Right ventricle myocardium inferior (tissue), 1 donor: Measurements from ENCODE around the gene ADAMTSL1. TPM values are rescaled to one million over a fixed set of nuclear protein-coding genes. Genes with fewer than 3 reads are reported as not detected.
A peak's percentile ranks its signal among the peaks of the same experiment; 100 is the strongest.

Experiments
- ATAC-seq: fragments of 200-7000 bp; cut with Tn5 transposase; one replicate; pipeline ENCODE4 v1.9.1; 2020; ENCODE audit warnings: mild to moderate bottlenecking, moderate library complexity
- DNase-seq: peaks from one replicate; pipeline ENCODE4 v3.0.0; 2021; ENCODE audit errors: missing footprints
- intact Hi-C: fragments of 100-400 bp; cut with DNase I; formaldehyde crosslinking; loops from one replicate; pipeline ENCODE4 v1.11.0; 2022
- total RNA-seq: library from RNA; stranded (reverse); fragmentation: NEBNext Ultra II Directional; extraction: Animal tissue kit (Norgen Biotek cat#: 25700); gene quantifications from one replicate; pipeline ENCODE4 v1.2.1, GENCODE V29; 2021
- donor health status: DM: no; HTN: yes; CAD: no; lungs with severe emphysema.

Gene ADAMTSL1
- total RNA-seq, 1 donor from 2014 or later = 1.9 TPM

GRCh38 chr9:18739641-18740318 is 265.8 kb downstream of the ADAMTSL1 start:
- DNase-seq = no peak
- peak; percentile 80 for ATAC-seq
- intact Hi-C loops = no loop called here

GRCh38 chr9:18741359-18741758 is 267.4 kb downstream of the ADAMTSL1 start:
- no peak for ATAC-seq
- no peak for DNase-seq
- intact Hi-C loops = no loop called here

- ATAC-seq (no peak), DNase-seq (no peak)
- intact Hi-C loops = no loop called here
Observed at GRCh38 chr9:18741945-18742344, 268.0 kb downstream of the ADAMTSL1 start.

- ATAC-seq (no peak), DNase-seq (no peak)
- intact Hi-C loops = no loop called here
Observed at GRCh38 chr9:18743421-18743820, 269.5 kb downstream of the ADAMTSL1 start.

GRCh38 chr9:18743971-18744370 is 270.0 kb downstream of the ADAMTSL1 start:
- DNase-seq = no peak
- intact Hi-C loops = no loop called here
- ATAC-seq = no peak

GRCh38 chr9:18745710-18746109 is 271.8 kb downstream of the ADAMTSL1 start:
- DNase-seq (no peak), ATAC-seq (no peak)
- intact Hi-C loops = no loop called here

GRCh38 chr9:18746631-18747030 is 272.7 kb downstream of the ADAMTSL1 start:
- intact Hi-C loops = no loop called here
- no peak for ATAC-seq
- no peak for DNase-seq

- ATAC-seq = no peak
- no peak for DNase-seq
Observed at GRCh38 chr9:18747595-18747994, 273.6 kb downstream of the ADAMTSL1 start.

GRCh38 chr9:18748251-18748701 is 274.3 kb downstream of the ADAMTSL1 start:
- intact Hi-C loops = no loop called here
- DNase-seq = no peak
- no peak for ATAC-seq

More at GRCh38 chr9:18747595-18747994, 273.6 kb downstream of the ADAMTSL1 start:
- intact Hi-C loops = no loop called here

GRCh38 chr9:18749711-18750110 is 275.8 kb downstream of the ADAMTSL1 start:
- intact Hi-C loops = no loop called here
- ATAC-seq = no peak
- DNase-seq = no peak

- ATAC-seq (no peak), DNase-seq (no peak)
- intact Hi-C loops = no loop called here
Observed at GRCh38 chr9:18753904-18754303, 280.0 kb downstream of the ADAMTSL1 start.

- intact Hi-C loops = no loop called here
- DNase-seq (no peak), ATAC-seq (no peak)
Observed at GRCh38 chr9:18754537-18754936, 280.6 kb downstream of the ADAMTSL1 start.

- DNase-seq (no peak), ATAC-seq (no peak)
- intact Hi-C loops = no loop called here
Observed at GRCh38 chr9:18755263-18755662, 281.3 kb downstream of the ADAMTSL1 start.

- intact Hi-C loops = no loop called here
- no peak for ATAC-seq
- no peak for DNase-seq
Observed at GRCh38 chr9:18756712-18757125, 282.8 kb downstream of the ADAMTSL1 start.

GRCh38 chr9:18759827-18760226 is 285.9 kb downstream of the ADAMTSL1 start:
- ATAC-seq = no peak
- intact Hi-C loops = no loop called here
- no peak for DNase-seq

- no peak for ATAC-seq
- intact Hi-C loops = no loop called here
- DNase-seq = no peak
Observed at GRCh38 chr9:18761742-18762300, 287.9 kb downstream of the ADAMTSL1 start.

- intact Hi-C loops = no loop called here
- DNase-seq (no peak), ATAC-seq (no peak)
Observed at GRCh38 chr9:18766989-18767550, 293.1 kb downstream of the ADAMTSL1 start.

GRCh38 chr9:18768951-18769622 is 295.1 kb downstream of the ADAMTSL1 start:
- intact Hi-C loops = no loop called here
- ATAC-seq (no peak), DNase-seq (no peak)

GRCh38 chr9:18770131-18770908 is 296.4 kb downstream of the ADAMTSL1 start:
- intact Hi-C loops = no loop called here
- ATAC-seq (no peak), DNase-seq (no peak)
